NOMO-1 treated with dmso at 0.1 percent for 144 hours (cell line): ENCODE data around the gene CLCF1.
A peak's percentile ranks its signal among the peaks of the same experiment; 100 is the strongest.

Experiments
- DNase-seq: peaks from one replicate; lab custom pipeline; 2025; ENCODE audit not compliant: unreplicated experiment; lab: John Stamatoyannopoulos, UW

Gene CLCF1

GRCh38 chr11:67375320-67376055 lies 2.1 kb upstream of the CLCF1 start:
- no peak for DNase-seq

GRCh38 chr11:67374571-67375281 lies 1.3 kb upstream of the CLCF1 start:
- no peak for DNase-seq

- DNase-seq = peak; percentile 60
These were observed 511 bp upstream of the CLCF1 start for GRCh38 chr11:67373648-67374570.

- DNase-seq = no peak
These were observed 941 bp downstream of the CLCF1 start for GRCh38 chr11:67372321-67372992.

- DNase-seq = no peak
These were observed 1.5 kb downstream of the CLCF1 start for GRCh38 chr11:67371911-67372320.

GRCh38 chr11:67371189-67371910 lies 2.0 kb downstream of the CLCF1 start:
- peak; percentile 35 for DNase-seq

- DNase-seq = no peak
These were observed 2.9 kb downstream of the CLCF1 start for GRCh38 chr11:67370351-67371076.

GRCh38 chr11:67369801-67370284 lies 3.6 kb downstream of the CLCF1 start:
- no peak for DNase-seq

GRCh38 chr11:67369275-67369674 lies 4.1 kb downstream of the CLCF1 start:
- no peak for DNase-seq

GRCh38 chr11:67368621-67369020 lies 4.8 kb downstream of the CLCF1 start:
- no peak for DNase-seq

- DNase-seq = no peak
These were observed 5.6 kb downstream of the CLCF1 start for GRCh38 chr11:67367761-67368227.

GRCh38 chr11:67366961-67367760 lies 6.2 kb downstream of the CLCF1 start:
- DNase-seq = no peak

- no peak for DNase-seq
These were observed 6.9 kb downstream of the CLCF1 start for GRCh38 chr11:67366546-67366945.

- DNase-seq = no peak
These were observed 7.5 kb downstream of the CLCF1 start for GRCh38 chr11:67365736-67366444.

GRCh38 chr11:67364783-67365722 lies 8.3 kb downstream of the CLCF1 start:
- DNase-seq = no peak

- DNase-seq = no peak
These were observed 9.2 kb downstream of the CLCF1 start for GRCh38 chr11:67364169-67364568.
